HepG2 (cell line): ENCODE results near the gene TOX4. TPM values are rescaled to one million over a fixed set of nuclear protein-coding genes. Genes with fewer than 3 reads are reported as not detected.

Experiments
- ADNP ChIP-seq: sonication (generic); formaldehyde crosslinking; IDR thresholded peaks from 2 replicates; pipeline ENCODE4 v1.4.0; 2020; ENCODE audit warnings: missing genetic modification reagents
- DPF2 ChIP-seq: sonication (generic); formaldehyde crosslinking; IDR thresholded peaks from 2 replicates; pipeline ENCODE4 v1.4.0; 2020; ENCODE audit warnings: mild to moderate bottlenecking, low read depth, missing genetic modification reagents, borderline replicate concordance
- FOXO4 ChIP-seq: sonication (generic); formaldehyde crosslinking; conservative IDR thresholded peaks from 2 replicates; pipeline ENCODE4 v1.8.1; 2023; ENCODE audit warnings: missing genetic modification reagents
- KLF11 ChIP-seq: IDR thresholded peaks from 2 replicates; pipeline ENCODE4 v1.6.1; 2016; ENCODE audit warnings: missing compliant biosample characterization
- PHB2 ChIP-seq: fragments of 450-650 bp; IDR thresholded peaks from 2 replicates; pipeline ENCODE4 v1.6.1; 2018; ENCODE audit not compliant: partially characterized antibody
- RBM22 ChIP-seq: fragments of 200-400 bp; formaldehyde crosslinking; optimal IDR thresholded peaks from 2 replicates; pipeline ENCODE3; 2017; ENCODE audit warnings: mild to moderate bottlenecking, low read length, moderate library complexity
- SNAPC4 ChIP-seq: sonication (generic); formaldehyde crosslinking; IDR thresholded peaks from 2 replicates; pipeline ENCODE4 v1.4.0; 2020; ENCODE audit warnings: mild to moderate bottlenecking, missing genetic modification reagents
- TP53 ChIP-seq: sonication (generic); formaldehyde crosslinking; conservative IDR thresholded peaks from 2 replicates; pipeline ENCODE4 v1.4.0; 2020; ENCODE audit warnings: missing genetic modification reagents
- ZNF354B ChIP-seq: sonication (generic); formaldehyde crosslinking; IDR thresholded peaks from 2 replicates; pipeline ENCODE4 v1.8.0; 2022; ENCODE audit warnings: mild to moderate bottlenecking, missing genetic modification reagents
- ZSCAN25 ChIP-seq: sonication (generic); formaldehyde crosslinking; IDR thresholded peaks from 2 replicates; pipeline ENCODE4 v1.8.0; 2022; ENCODE audit warnings: mild to moderate bottlenecking, missing genetic modification reagents
- polyA plus RNA-seq, 8 experiments: library from polyadenylated mRNA; depleted of rRNA in 3 of 8; stranded (reverse) in 7 of 8; unstranded in 1 of 8; fragments of >200 nt; fragmentation: Illumina TruSeq in 4 of 8; extraction: Trizol in 4 of 8; gene quantifications; 2 replicates each; pipeline versions ENCODE4 v1.2.1 to v1.2.3, GENCODE V29; 2011 to 2016; ENCODE audit warnings: low read depth in 4 of 8, missing spikeins in 1 of 8, mixed read lengths in 1 of 8; ENCODE audit not compliant: insufficient read depth in 1 of 8
- total RNA-seq, 5 experiments: library from RNA; depleted of rRNA; stranded (reverse); fragments of >200 nt; fragmentation: Illumina TruSeq; extraction: Trizol; gene quantifications; 2 replicates each; pipeline ENCODE4 v1.2.3, GENCODE V29; 2016; ENCODE audit warnings: low read depth in 1 of 5
- TF ChIP-seq, protein P1 (sequence below): sonication (generic); formaldehyde crosslinking; IDR thresholded peaks from 2 replicates; pipeline ENCODE4 v1.8.1; 2023; ENCODE audit warnings: mild to moderate bottlenecking, inconsistent platforms, moderate library complexity, missing genetic modification reagents, borderline replicate concordance
- TF ChIP-seq, protein P2 (sequence below): sonication (generic); formaldehyde crosslinking; IDR thresholded peaks from 2 replicates; pipeline ENCODE4 v1.4.0; 2020; ENCODE audit warnings: missing genetic modification reagents, borderline replicate concordance
- TF ChIP-seq, protein P3 (sequence below): sonication (generic); formaldehyde crosslinking; IDR thresholded peaks from 2 replicates; pipeline ENCODE4 v1.8.0; 2022; ENCODE audit warnings: mild to moderate bottlenecking, missing genetic modification reagents

Gene TOX4
- total and polyA plus RNA-seq, 2 of the 13 experiments (the other 11 are each of a cell fraction or from before 2014, with no cell fraction given): 71.8 to 163 TPM

- TF ChIP-seq RBM22: no peak
- no peak for TF ChIP-seq KLF11 (CRISPR knock-in tag)
- TF ChIP-seq, protein P1, sequence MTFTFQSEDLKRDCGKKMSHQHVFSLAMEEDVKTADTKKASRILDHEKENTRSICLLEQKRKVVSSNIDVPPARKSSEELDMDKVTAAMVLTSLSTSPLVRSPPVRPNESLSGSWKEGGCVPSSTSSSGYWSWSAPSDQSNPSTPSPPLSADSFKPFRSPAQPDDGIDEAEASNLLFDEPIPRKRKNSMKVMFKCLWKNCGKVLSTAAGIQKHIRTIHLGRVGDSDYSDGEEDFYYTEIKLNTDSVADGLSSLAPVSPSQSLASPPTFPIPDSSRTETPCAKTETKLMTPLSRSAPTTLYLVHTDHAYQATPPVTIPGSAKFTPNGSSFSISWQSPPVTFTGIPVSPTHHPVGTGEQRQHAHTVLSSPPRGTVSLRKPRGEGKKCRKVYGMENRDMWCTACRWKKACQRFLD: no peak
- TF ChIP-seq FOXO4 (CRISPR knock-in tag): no peak
- TF ChIP-seq, protein P2, sequence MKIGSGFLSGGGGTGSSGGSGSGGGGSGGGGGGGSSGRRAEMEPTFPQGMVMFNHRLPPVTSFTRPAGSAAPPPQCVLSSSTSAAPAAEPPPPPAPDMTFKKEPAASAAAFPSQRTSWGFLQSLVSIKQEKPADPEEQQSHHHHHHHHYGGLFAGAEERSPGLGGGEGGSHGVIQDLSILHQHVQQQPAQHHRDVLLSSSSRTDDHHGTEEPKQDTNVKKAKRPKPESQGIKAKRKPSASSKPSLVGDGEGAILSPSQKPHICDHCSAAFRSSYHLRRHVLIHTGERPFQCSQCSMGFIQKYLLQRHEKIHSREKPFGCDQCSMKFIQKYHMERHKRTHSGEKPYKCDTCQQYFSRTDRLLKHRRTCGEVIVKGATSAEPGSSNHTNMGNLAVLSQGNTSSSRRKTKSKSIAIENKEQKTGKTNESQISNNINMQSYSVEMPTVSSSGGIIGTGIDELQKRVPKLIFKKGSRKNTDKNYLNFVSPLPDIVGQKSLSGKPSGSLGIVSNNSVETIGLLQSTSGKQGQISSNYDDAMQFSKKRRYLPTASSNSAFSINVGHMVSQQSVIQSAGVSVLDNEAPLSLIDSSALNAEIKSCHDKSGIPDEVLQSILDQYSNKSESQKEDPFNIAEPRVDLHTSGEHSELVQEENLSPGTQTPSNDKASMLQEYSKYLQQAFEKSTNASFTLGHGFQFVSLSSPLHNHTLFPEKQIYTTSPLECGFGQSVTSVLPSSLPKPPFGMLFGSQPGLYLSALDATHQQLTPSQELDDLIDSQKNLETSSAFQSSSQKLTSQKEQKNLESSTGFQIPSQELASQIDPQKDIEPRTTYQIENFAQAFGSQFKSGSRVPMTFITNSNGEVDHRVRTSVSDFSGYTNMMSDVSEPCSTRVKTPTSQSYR: peak; percentile 88
- no peak for TF ChIP-seq SNAPC4 (CRISPR knock-in tag)
- no peak for TF ChIP-seq TP53 (CRISPR knock-in tag)
- no peak for TF ChIP-seq DPF2 (CRISPR knock-in tag)
- TF ChIP-seq PHB2: no peak
- TF ChIP-seq ZNF354B (CRISPR knock-in tag): no peak
- TF ChIP-seq ADNP (CRISPR knock-in tag): no peak
- TF ChIP-seq, protein P3, sequence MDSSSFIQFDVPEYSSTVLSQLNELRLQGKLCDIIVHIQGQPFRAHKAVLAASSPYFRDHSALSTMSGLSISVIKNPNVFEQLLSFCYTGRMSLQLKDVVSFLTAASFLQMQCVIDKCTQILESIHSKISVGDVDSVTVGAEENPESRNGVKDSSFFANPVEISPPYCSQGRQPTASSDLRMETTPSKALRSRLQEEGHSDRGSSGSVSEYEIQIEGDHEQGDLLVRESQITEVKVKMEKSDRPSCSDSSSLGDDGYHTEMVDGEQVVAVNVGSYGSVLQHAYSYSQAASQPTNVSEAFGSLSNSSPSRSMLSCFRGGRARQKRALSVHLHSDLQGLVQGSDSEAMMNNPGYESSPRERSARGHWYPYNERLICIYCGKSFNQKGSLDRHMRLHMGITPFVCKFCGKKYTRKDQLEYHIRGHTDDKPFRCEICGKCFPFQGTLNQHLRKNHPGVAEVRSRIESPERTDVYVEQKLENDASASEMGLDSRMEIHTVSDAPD (CRISPR knock-in tag): no peak
- TF ChIP-seq ZSCAN25 (CRISPR knock-in tag): peak; percentile 89
Measured at GRCh38 chr14:21525962-21526671, 49.1 kb downstream of the TOX4 start, which contains the start of gene SALL2 (continued).
